T-cell (primary cell): ENCODE data around the gene TNNI2. TPM values are rescaled to one million over a fixed set of nuclear protein-coding genes. Genes with fewer than 3 reads are reported as not detected.
"Not testable (repeated sequence)": the region's sequence is repeated elsewhere in the genome, so short reads cannot be mapped to it uniquely, and the experiment has no call there.

ENCODE experiments used
- ATAC-seq, 4 experiments: fragments of 200-7000 bp in 3 of 4; fragments of 150-1000 bp in 1 of 4; cut with Tn5 transposase; replicated peaks in 1 of 4; 1 replicate in 3 of 4; 2 replicates in 1 of 4; pipeline ENCODE4 v1.10.0; 2021; ENCODE audit warnings: moderate library complexity in 3 of 4, mild to moderate bottlenecking in 2 of 4, moderate number of reproducible peaks in 1 of 4
- CTCF ChIA-PET, 2 donors: fragments of 300-600 bp; sonication (Branson Sonifier 250); formaldehyde crosslinking; loops; one replicate each; lab custom pipeline; 2022; ENCODE audit warnings: antibody characterized with exemption in 2 of 2; lab: Charles Lee
- POLR2A ChIA-PET, 2 donors: fragments of 300-600 bp; sonication (Branson Sonifier 250); formaldehyde crosslinking; loops; one replicate each; lab custom pipeline; 2022; ENCODE audit warnings: antibody characterized with exemption in 2 of 2; lab: Charles Lee
- DNase-seq, 35 experiments: peaks; one replicate each; pipeline versions ENCODE4 v3.0.0 to v3.0.0-alpha.2; 2013 to 2023
- H3K27ac ChIP-seq: one replicate; pipeline ENCODE4 v1.5.1; 2013; ENCODE audit warnings: low read length
- H3K27me3 ChIP-seq, 2 experiments: replicated peaks in 1 of 2; 1 replicate in 1 of 2; 2 replicates in 1 of 2; pipeline versions ENCODE4 v1.6.1 to v1.7.0; 2013; ENCODE audit warnings: low read length in 1 of 2, mixed read lengths in 1 of 2; ENCODE audit not compliant: control insufficient read depth in 2 of 2, insufficient read depth in 2 of 2; ENCODE audit errors: extremely low read depth in 1 of 2
- H3K36me3 ChIP-seq, 2 donors: 1 replicate in 1 of 2; 2 replicates in 1 of 2; pipeline versions ENCODE4 v1.6.1 to v1.7.0; 2013; ENCODE audit warnings: low read length in 1 of 2; ENCODE audit not compliant: control insufficient read depth in 2 of 2, insufficient read depth in 1 of 2; ENCODE audit errors: extremely low read depth in 1 of 2
- H3K4me1 ChIP-seq, 2 experiments: 1 replicate in 1 of 2; 2 replicates in 1 of 2; pipeline versions ENCODE4 v1.6.1 to v1.7.0; 2013; ENCODE audit warnings: low read length in 2 of 2, mixed read lengths in 1 of 2; ENCODE audit not compliant: insufficient read depth in 2 of 2, control insufficient read depth in 1 of 2; ENCODE audit errors: extremely low read depth in 1 of 2
- H3K4me3 ChIP-seq, 2 donors: 1 replicate in 1 of 2; 2 replicates in 1 of 2; pipeline versions ENCODE4 v1.5.1 to v1.7.0; 2013; ENCODE audit warnings: mild to moderate bottlenecking in 2 of 2, low read length in 1 of 2, moderate library complexity in 1 of 2; ENCODE audit not compliant: control insufficient read depth in 1 of 2; ENCODE audit errors: extremely low read depth in 1 of 2
- H3K9me3 ChIP-seq: 2 replicates; pipeline ENCODE4 v1.7.0; 2013
- H3K27ac Mint-ChIP-seq, 2 donors: one replicate each; pipeline ENCODE4 v1.8.0; 2020 to 2021; ENCODE audit warnings: mild to moderate bottlenecking in 2 of 2, mixed read lengths in 2 of 2
- H3K27me3 Mint-ChIP-seq, 2 donors: one replicate each; pipeline ENCODE4 v1.8.0; 2021 to 2022; ENCODE audit warnings: mixed read lengths in 2 of 2
- H3K36me3 Mint-ChIP-seq: one replicate; pipeline ENCODE4 v1.8.0; 2021; ENCODE audit warnings: mixed read lengths
- H3K4me1 Mint-ChIP-seq, 3 donors: one replicate each; pipeline ENCODE4 v1.8.0; 2020 to 2022; ENCODE audit warnings: mixed read lengths in 3 of 3, mild to moderate bottlenecking in 1 of 3
- H3K4me3 Mint-ChIP-seq, 3 donors: one replicate each; pipeline ENCODE4 v1.8.0; 2020 to 2022; ENCODE audit warnings: mild to moderate bottlenecking in 3 of 3, mixed read lengths in 3 of 3, moderate library complexity in 3 of 3
- H3K9me3 Mint-ChIP-seq, 3 donors: one replicate each; pipeline ENCODE4 v1.8.0; 2020 to 2022; ENCODE audit warnings: mixed read lengths in 3 of 3
- WGBS: methylation state at CpG from one replicate; pipeline ENCODE4 v1.1.5; 2013; ENCODE audit warnings: missing lambda C conversion rate; ENCODE audit not compliant: insufficient coverage; 5-methylcytosine and 5-hydroxymethylcytosine counted together
- total RNA-seq, 35 experiments: library from RNA in 6 of 35; stranded (reverse) in 6 of 35; fragments of 120-200 nt in 1 of 35; gene quantifications; one replicate each; pipeline versions ENCODE4 v1.2.1 to v1.2.4 and lab custom pipeline; 2013 to 2026

TNNI2 gene
- total RNA-seq, 5 donors from 2014 or later (not counting 1 experiment from before 2014, with no cell fraction given): 0.39 TPM; not detected in 4

GRCh38 chr11:1873048-1873812 lies 34.4 kb downstream of the TNNI2 start:
- Mint-ChIP-seq H3K36me3 (peaks cover 2% of the 10 kb centered on the region), H3K4me3 (no peak overlapping the region), H3K9me3 (no peaks in the 10 kb centered on the region), H3K4me1 (peaks cover 39 to 58% (median 58%) of the 10 kb centered on the region in 3 donors), H3K27me3 (no peaks in the 10 kb centered on the region), H3K27ac (no peak overlapping the region)
- H3K4me1 ChIP-seq: peaks cover 17 to 89% of the 10 kb centered on the region in 2 experiments
- DNase-seq (no peak), ATAC-seq (no peak)
- peaks cover 0 to 13% of the 10 kb centered on the region in 2 donors for H3K36me3 ChIP-seq
- H3K9me3 ChIP-seq: no peaks in the 10 kb centered on the region
- no peak overlapping the region for H3K4me3 ChIP-seq
- H3K27ac ChIP-seq: no peak overlapping the region
- WGBS: 86% methylated on average over 2 of the region's 11 CpGs
- CTCF ChIA-PET: no interaction called here
- POLR2A ChIA-PET: no interaction called here
- H3K27me3 ChIP-seq: no peaks in the 10 kb centered on the region

GRCh38 chr11:1873813-1874150 lies 35.0 kb downstream of the TNNI2 start:
- H3K27me3 Mint-ChIP-seq, H3K9me3 Mint-ChIP-seq, H3K36me3 Mint-ChIP-seq, DNase-seq, H3K4me3 Mint-ChIP-seq, H3K36me3 ChIP-seq, H3K27ac ChIP-seq, CTCF ChIA-PET, H3K9me3 ChIP-seq, POLR2A ChIA-PET, H3K4me3 ChIP-seq, H3K27me3 ChIP-seq, ATAC-seq, H3K27ac Mint-ChIP-seq: not testable (repeated sequence)
- H3K4me1 Mint-ChIP-seq: peaks cover 37 to 58% (median 57%) of the 10 kb centered on the region in 3 donors
- 88% methylated on average over 11 of the region's 17 CpGs for WGBS
- peaks cover 13 to 88% of the 10 kb centered on the region in 2 experiments for H3K4me1 ChIP-seq

- peaks cover 29 to 50% (median 49%) of the 10 kb centered on the region in 3 donors for H3K4me1 Mint-ChIP-seq
- H3K9me3 Mint-ChIP-seq, POLR2A ChIA-PET, H3K27ac Mint-ChIP-seq, H3K9me3 ChIP-seq, H3K27me3 ChIP-seq, CTCF ChIA-PET, H3K4me3 Mint-ChIP-seq, H3K36me3 ChIP-seq, H3K4me3 ChIP-seq, ATAC-seq, H3K27me3 Mint-ChIP-seq, DNase-seq, H3K27ac ChIP-seq, H3K36me3 Mint-ChIP-seq: not testable (repeated sequence)
- WGBS: 95% methylated on average over 10 of the region's 17 CpGs
- H3K4me1 ChIP-seq: peaks cover 12 to 86% of the 10 kb centered on the region in 2 experiments
Measured at GRCh38 chr11:1874441-1875092, 35.8 kb downstream of the TNNI2 start.

- 90% methylated on average over 12 of the region's 28 CpGs for WGBS
- Mint-ChIP-seq H3K36me3 (peaks cover 2% of the 10 kb centered on the region), H3K27ac (peak overlapping the region; percentile 25 to 31), H3K4me3 (no peak overlapping the region), H3K27me3 (no peaks in the 10 kb centered on the region), H3K4me1 (peaks cover 27 to 46% (median 44%) of the 10 kb centered on the region in 3 donors), H3K9me3 (no peaks in the 10 kb centered on the region)
- ATAC-seq: no peak
- POLR2A ChIA-PET: no interaction called here
- H3K27me3 ChIP-seq: no peaks in the 10 kb centered on the region
- DNase-seq: no peak
- peaks cover 7 to 9% of the 10 kb centered on the region in 2 donors for H3K36me3 ChIP-seq
- H3K4me3 ChIP-seq: no peak overlapping the region
- no peak overlapping the region for H3K27ac ChIP-seq
- CTCF ChIA-PET: interaction anchor here in 1 of 2 donors (0.5 kb wide), 1 partner anchor 72 kb away, joined by 3 read pairs; the partner anchor contains the start of gene MRPL23
- H3K4me1 ChIP-seq: peaks cover 11 to 86% of the 10 kb centered on the region in 2 experiments
- no peaks in the 10 kb centered on the region for H3K9me3 ChIP-seq
Measured at GRCh38 chr11:1875093-1875850, 36.5 kb downstream of the TNNI2 start.

- H3K4me3 Mint-ChIP-seq, H3K27ac Mint-ChIP-seq, ATAC-seq, POLR2A ChIA-PET, DNase-seq, H3K4me3 ChIP-seq, H3K9me3 Mint-ChIP-seq, H3K36me3 ChIP-seq, H3K27me3 ChIP-seq, H3K36me3 Mint-ChIP-seq, H3K9me3 ChIP-seq, H3K27ac ChIP-seq, H3K27me3 Mint-ChIP-seq: not testable (repeated sequence)
- WGBS: 83% methylated on average over 12 of the region's 13 CpGs
- CTCF ChIA-PET: interaction anchor here in 1 of 2 donors (0.5 kb wide), 1 partner anchor 72 kb away, joined by 3 read pairs; the partner anchor contains the start of gene MRPL23
- peaks cover 5 to 86% of the 10 kb centered on the region in 2 experiments for H3K4me1 ChIP-seq
- H3K4me1 Mint-ChIP-seq: peaks cover 25 to 45% (median 42%) of the 10 kb centered on the region in 3 donors
Measured at GRCh38 chr11:1875851-1876301, 37.1 kb downstream of the TNNI2 start.
